ENCODE results near the gene VPS33A.

- TF ChIP-seq REST (IDR thresholded peaks at IDR 0.05; ENCODE audit: insufficient read depth in 1 of 2, low read depth in 2 of 2, low read length in 2 of 2) (no peak), POLR2AphosphoS5 (IDR thresholded peaks at IDR 0.05; ENCODE audit: low read depth, low read length) (no peak), SIN3A (IDR thresholded peaks at IDR 0.05; ENCODE audit: borderline replicate concordance, insufficient read depth, low read length) (no peak), TAF1 (IDR thresholded peaks at IDR 0.05; ENCODE audit: borderline replicate concordance, insufficient read depth, low read length) (no peak)
Measured at GRCh38 chr12:122308811-122309210, 42.5 kb upstream of the VPS33A start.

Measured in PFSK-1 (cell line).